ENCODE data around the gene NWD2.

GRCh38 chr4:37461801-37462200, 217.3 kb downstream of the NWD2 start:
- TF ChIP-seq, protein P1, sequence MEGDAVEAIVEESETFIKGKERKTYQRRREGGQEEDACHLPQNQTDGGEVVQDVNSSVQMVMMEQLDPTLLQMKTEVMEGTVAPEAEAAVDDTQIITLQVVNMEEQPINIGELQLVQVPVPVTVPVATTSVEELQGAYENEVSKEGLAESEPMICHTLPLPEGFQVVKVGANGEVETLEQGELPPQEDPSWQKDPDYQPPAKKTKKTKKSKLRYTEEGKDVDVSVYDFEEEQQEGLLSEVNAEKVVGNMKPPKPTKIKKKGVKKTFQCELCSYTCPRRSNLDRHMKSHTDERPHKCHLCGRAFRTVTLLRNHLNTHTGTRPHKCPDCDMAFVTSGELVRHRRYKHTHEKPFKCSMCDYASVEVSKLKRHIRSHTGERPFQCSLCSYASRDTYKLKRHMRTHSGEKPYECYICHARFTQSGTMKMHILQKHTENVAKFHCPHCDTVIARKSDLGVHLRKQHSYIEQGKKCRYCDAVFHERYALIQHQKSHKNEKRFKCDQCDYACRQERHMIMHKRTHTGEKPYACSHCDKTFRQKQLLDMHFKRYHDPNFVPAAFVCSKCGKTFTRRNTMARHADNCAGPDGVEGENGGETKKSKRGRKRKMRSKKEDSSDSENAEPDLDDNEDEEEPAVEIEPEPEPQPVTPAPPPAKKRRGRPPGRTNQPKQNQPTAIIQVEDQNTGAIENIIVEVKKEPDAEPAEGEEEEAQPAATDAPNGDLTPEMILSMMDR (IDR thresholded peaks at IDR 0.05 in 2 of 3, conservative IDR thresholded peaks at IDR 0.05 in 1 of 3; ENCODE audit: control insufficient read depth in 2 of 3, extremely low read depth in 1 of 3, insufficient read depth in 1 of 3, low read depth in 3 of 3, low read length in 3 of 3) = no peak
- TF ChIP-seq EZH2 (IDR thresholded peaks at IDR 0.05; ENCODE audit: borderline replicate concordance, control insufficient read depth, low read depth, low read length) (no peak), YY1 (IDR thresholded peaks at IDR 0.05; ENCODE audit: low read depth, low read length) (no peak), SUZ12 (IDR thresholded peaks at IDR 0.05; ENCODE audit: unreplicated experiment) (no peak), EGR1 (IDR thresholded peaks at IDR 0.05; ENCODE audit: borderline replicate concordance in 1 of 2, low read depth in 2 of 2, low read length in 2 of 2) (no peak), SIN3A (IDR thresholded peaks at IDR 0.05; ENCODE audit: low read depth, low read length) (no peak), NFIC (IDR thresholded peaks at IDR 0.05; ENCODE audit: low read depth, low read length) (no peak)
- TF ChIP-seq, protein P2, sequence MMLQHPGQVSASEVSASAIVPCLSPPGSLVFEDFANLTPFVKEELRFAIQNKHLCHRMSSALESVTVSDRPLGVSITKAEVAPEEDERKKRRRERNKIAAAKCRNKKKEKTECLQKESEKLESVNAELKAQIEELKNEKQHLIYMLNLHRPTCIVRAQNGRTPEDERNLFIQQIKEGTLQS (IDR thresholded peaks at IDR 0.05; ENCODE audit: borderline replicate concordance, extremely low read depth, low read depth, low read length) = no peak
- TF ChIP-seq, protein P3, sequence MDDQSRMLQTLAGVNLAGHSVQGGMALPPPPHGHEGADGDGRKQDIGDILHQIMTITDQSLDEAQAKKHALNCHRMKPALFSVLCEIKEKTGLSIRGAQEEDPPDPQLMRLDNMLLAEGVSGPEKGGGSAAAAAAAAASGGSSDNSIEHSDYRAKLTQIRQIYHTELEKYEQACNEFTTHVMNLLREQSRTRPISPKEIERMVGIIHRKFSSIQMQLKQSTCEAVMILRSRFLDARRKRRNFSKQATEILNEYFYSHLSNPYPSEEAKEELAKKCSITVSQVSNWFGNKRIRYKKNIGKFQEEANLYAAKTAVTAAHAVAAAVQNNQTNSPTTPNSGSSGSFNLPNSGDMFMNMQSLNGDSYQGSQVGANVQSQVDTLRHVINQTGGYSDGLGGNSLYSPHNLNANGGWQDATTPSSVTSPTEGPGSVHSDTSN (IDR thresholded peaks at IDR 0.05; ENCODE audit: insufficient replicate concordance, low read depth, low read length) = no peak
